HUES64 (cell line): ENCODE measurements around the gene BST2.
"Not testable (repeated sequence)": the region's sequence is repeated elsewhere in the genome, so short reads cannot be mapped to it uniquely, and the experiment has no call there.

Experiments used
- H3K27ac ChIP-seq: 2 replicates; pipeline ENCODE4 v1.7.0; 2013; ENCODE audit warnings: low read depth, low read length, inconsistent platforms
- H3K27me3 ChIP-seq: 2 replicates; pipeline ENCODE4 v1.6.1; 2013; ENCODE audit warnings: mild to moderate bottlenecking, low read length; ENCODE audit not compliant: insufficient read depth
- H3K36me3 ChIP-seq: 2 replicates; pipeline ENCODE4 v1.6.1; 2013; ENCODE audit warnings: mild to moderate bottlenecking, low read length; ENCODE audit not compliant: insufficient read depth
- H3K4me1 ChIP-seq: 2 replicates; pipeline ENCODE4 v1.6.1; 2013; ENCODE audit warnings: mild to moderate bottlenecking, low read length, moderate library complexity; ENCODE audit not compliant: insufficient read depth
- H3K4me3 ChIP-seq: 2 replicates; pipeline ENCODE4 v1.5.1; 2013; ENCODE audit warnings: mild to moderate bottlenecking, low read length, moderate library complexity
- H3K9ac ChIP-seq: 2 replicates; pipeline ENCODE4 v1.6.1; 2013; ENCODE audit warnings: mild to moderate bottlenecking, low read depth, low read length
- H3K9me3 ChIP-seq: 2 replicates; pipeline ENCODE4 v1.6.1; 2013; ENCODE audit warnings: low read depth, low read length; ENCODE audit not compliant: insufficient read depth
- WGBS: fragments of 150-250, 120-280 bp; methylation state at CpG from one replicate; pipeline ENCODE4 v1.1.7; 2013; ENCODE audit warnings: missing lambda C conversion rate; 5-methylcytosine and 5-hydroxymethylcytosine counted together

The BST2 gene

GRCh38 chr19:17380426-17381138, 24.8 kb downstream of the BST2 start:
- Histone ChIP-seq H3K9me3 (peaks cover 5% of the 10 kb centered on the region; the same call in 1 of the 2 replicates), H3K4me1 (peaks cover 11% of the 10 kb centered on the region; the same call in 1 of the 2 replicates), H3K27ac (no peak overlapping the region), H3K27me3 (no peaks in the 10 kb centered on the region), H3K4me3 (no peak overlapping the region), H3K36me3 (no peaks in the 10 kb centered on the region), H3K9ac (no peak overlapping the region)
- WGBS = 94% methylated on average over 5 of the region's 5 CpGs

GRCh38 chr19:17379221-17379631, 26.2 kb downstream of the BST2 start:
- H3K36me3 ChIP-seq = no peaks in the 10 kb centered on the region
- no peak overlapping the region for H3K9ac ChIP-seq
- H3K4me3 ChIP-seq = no peak overlapping the region
- WGBS = 42% methylated on average over 14 of the region's 14 CpGs
- H3K27me3 ChIP-seq = no peaks in the 10 kb centered on the region
- peaks cover 5% of the 10 kb centered on the region; the same call in 1 of the 2 replicates for H3K9me3 ChIP-seq
- no peak overlapping the region; the same call in 1 of the 2 replicates for H3K27ac ChIP-seq
- peaks cover 11% of the 10 kb centered on the region; the same call in 1 of the 2 replicates for H3K4me1 ChIP-seq

- Histone ChIP-seq H3K4me1 (peaks cover 11% of the 10 kb centered on the region; the same call in 1 of the 2 replicates), H3K27ac (no peak overlapping the region), H3K9ac (no peak overlapping the region), H3K27me3 (no peaks in the 10 kb centered on the region), H3K9me3 (peaks cover 5% of the 10 kb centered on the region; the same call in 1 of the 2 replicates), H3K36me3 (no peaks in the 10 kb centered on the region), H3K4me3 (no peak overlapping the region)
- WGBS = 79% methylated on average over 13 of the region's 13 CpGs
Measured at GRCh38 chr19:17378271-17378670, 27.2 kb downstream of the BST2 start.

GRCh38 chr19:17376935-17377600, 28.4 kb downstream of the BST2 start, which contains the start of gene PLVAP:
Gene PLVAP (minus strand): TSS chr19:17377342. CDS start chr19:17377288, 54 bp downstream.
- Histone ChIP-seq H3K9me3 (peaks cover 5% of the 10 kb centered on the region; the same call in 1 of the 2 replicates), H3K4me1 (peaks cover 5% of the 10 kb centered on the region; the same call in 1 of the 2 replicates), H3K27ac (no peak within 1 kb of the TSS), H3K4me3 (no peak within 1 kb of the TSS), H3K36me3 (no peaks in the 10 kb centered on the region), H3K9ac (no peak within 1 kb of the TSS), H3K27me3 (no peaks in the 10 kb centered on the region)
- 92% methylated on average over 39 of the region's 39 CpGs for WGBS

GRCh38 chr19:17370026-17370587, 35.3 kb downstream of the BST2 start:
- Histone ChIP-seq H3K36me3 (no peaks in the 10 kb centered on the region), H3K4me1 (no peaks in the 10 kb centered on the region), H3K9ac (no peak overlapping the region), H3K4me3 (no peak overlapping the region), H3K27ac (no peak overlapping the region), H3K9me3 (no peaks in the 10 kb centered on the region), H3K27me3 (no peaks in the 10 kb centered on the region)
- 89% methylated on average over 6 of the region's 8 CpGs for WGBS

GRCh38 chr19:17365361-17365760, 40.1 kb downstream of the BST2 start:
- Histone ChIP-seq H3K4me3 (no peak overlapping the region), H3K27me3 (no peaks in the 10 kb centered on the region), H3K36me3 (no peaks in the 10 kb centered on the region), H3K9ac (no peak overlapping the region), H3K27ac (no peak overlapping the region), H3K9me3 (no peaks in the 10 kb centered on the region), H3K4me1 (no peaks in the 10 kb centered on the region)
- 95% methylated on average over 22 of the region's 22 CpGs for WGBS

GRCh38 chr19:17363852-17364605, 41.4 kb downstream of the BST2 start:
- H3K36me3 ChIP-seq, H3K27ac ChIP-seq: not testable (repeated sequence)
- 90% methylated on average over 20 of the region's 20 CpGs for WGBS

GRCh38 chr19:17359905-17360800, 45.3 kb downstream of the BST2 start:
- Histone ChIP-seq H3K4me1 (no peaks in the 10 kb centered on the region), H3K9ac (no peak overlapping the region), H3K27ac (no peak overlapping the region), H3K36me3 (no peaks in the 10 kb centered on the region), H3K27me3 (no peaks in the 10 kb centered on the region), H3K4me3 (no peak overlapping the region), H3K9me3 (no peaks in the 10 kb centered on the region)
- 78% methylated on average over 6 of the region's 6 CpGs for WGBS

More at GRCh38 chr19:17363852-17364605, 41.4 kb downstream of the BST2 start:
- H3K4me3 ChIP-seq, H3K27me3 ChIP-seq, H3K9me3 ChIP-seq, H3K9ac ChIP-seq, H3K4me1 ChIP-seq: not testable (repeated sequence)

- H3K9me3 ChIP-seq = no peaks in the 10 kb centered on the region
- H3K9ac ChIP-seq = no peak overlapping the region
- no peaks in the 10 kb centered on the region for H3K36me3 ChIP-seq
- no peaks in the 10 kb centered on the region for H3K4me1 ChIP-seq
- no peak overlapping the region for H3K27ac ChIP-seq
- no peaks in the 10 kb centered on the region for H3K27me3 ChIP-seq
- no peak overlapping the region for H3K4me3 ChIP-seq
- WGBS = 85% methylated on average over 7 of the region's 7 CpGs
Measured at GRCh38 chr19:17358395-17358794, 47.0 kb downstream of the BST2 start.

GRCh38 chr19:17357724-17358123, 47.7 kb downstream of the BST2 start:
- WGBS = 91% methylated on average over 9 of the region's 11 CpGs
- Histone ChIP-seq H3K4me1 (no peaks in the 10 kb centered on the region), H3K27me3 (no peaks in the 10 kb centered on the region), H3K4me3 (no peak overlapping the region), H3K9ac (no peak overlapping the region), H3K36me3 (no peaks in the 10 kb centered on the region), H3K27ac (no peak overlapping the region), H3K9me3 (no peaks in the 10 kb centered on the region)
